ENCODE measurements around the gene LRRK1. TPM values are rescaled to one million over a fixed set of nuclear protein-coding genes. Genes with fewer than 3 reads are reported as not detected.

LRRK1 gene
- total and polyA plus RNA-seq, 2 of the 13 experiments (the other 11 are each of a cell fraction or from before 2014, with no cell fraction given), result 0.13 to 1.2 TPM

- peaks cover 14% of the 10 kb centered on the region for H3K4me1 ChIP-seq (ENCODE audit: insufficient read depth, low read length)
Measured at GRCh38 chr15:100988857-100989256, 69.7 kb downstream of the LRRK1 start.

GRCh38 chr15:100994597-100995446, 75.7 kb downstream of the LRRK1 start:
- H2AFZ ChIP-seq (ENCODE audit: low read length), result no peak overlapping the region
- no peak overlapping the region for H3K4me2 ChIP-seq (ENCODE audit: low read depth, low read length)
- H3K27ac ChIP-seq (ENCODE audit: extremely low read length, insufficient read depth, low read length), result no peak overlapping the region
- 12% methylated on average over 11 of the region's 17 CpGs for WGBS (ENCODE audit: low lambda C conversion rate)
- FAIRE-seq (no peak), ATAC-seq (no peak), DNase-seq (ENCODE audit: low spot score) (no peak)
- no TSS peak for BruUV-seq (replicated peaks)
- H3K9me3 ChIP-seq (ENCODE audit: low read length), result no peaks in the 10 kb centered on the region
- H3K9ac ChIP-seq (ENCODE audit: insufficient read depth, low read depth, low read length), result no peak overlapping the region
- H3K4me1 ChIP-seq (ENCODE audit: insufficient read depth, low read length), result no peaks in the 10 kb centered on the region
- ChIA-PET POLR2A (no interaction called here), CTCF (ENCODE audit: low intra/inter-chr PET ratio, low total read pairs) (no interaction called here)
- no peaks in the 10 kb centered on the region for H3K36me3 ChIP-seq (replicated peaks in 1 of 2; ENCODE audit: control insufficient read depth in 1 of 2, insufficient read depth in 2 of 2, low read length in 2 of 2)
- H4K20me1 ChIP-seq (ENCODE audit: insufficient read depth, low read length), result no peaks in the 10 kb centered on the region
- H3K79me2 ChIP-seq (ENCODE audit: insufficient read depth, low read length), result no peaks in the 10 kb centered on the region
- no peak overlapping the region for H3K4me3 ChIP-seq (replicated peaks in 1 of 3; ENCODE audit: insufficient read depth in 1 of 3, low read depth in 2 of 3, low read length in 3 of 3)
- H3K27me3 ChIP-seq (ENCODE audit: control insufficient read depth in 1 of 2, insufficient read depth in 2 of 2, low read length in 2 of 2), result peaks cover 5 to 23% of the 10 kb centered on the region in 2 experiments; a peak in 4 of 5 replicates
- intact Hi-C loops (cut with micrococcal nuclease; ENCODE audit: unreplicated experiment), result no loop called here
- in situ Hi-C loops (cut with HindIII; ENCODE audit: extremely low pct_ligation_motif_present, low pct_unique_long_range_greater_than_20kb), result no loop called here
- TF ChIP-seq ZNF770 (CRISPR knock-in tag; IDR thresholded peaks at IDR 0.05), result no peak
- TF ChIP-seq ZNF263 (CRISPR knock-in tag; IDR thresholded peaks at IDR 0.05), result no peak
- TF ChIP-seq ZBTB26 (CRISPR knock-in tag; IDR thresholded peaks at IDR 0.05; ENCODE audit: borderline replicate concordance), result no peak
- no peak for TF ChIP-seq BRCA1 (CRISPR knock-in tag; IDR thresholded peaks at IDR 0.05)
- TF ChIP-seq TP53 (CRISPR knock-in tag; conservative IDR thresholded peaks at IDR 0.05), result no peak
- TF ChIP-seq ZNF451 (CRISPR knock-in tag; IDR thresholded peaks at IDR 0.05), result no peak

More at GRCh38 chr15:100988857-100989256, 69.7 kb downstream of the LRRK1 start:
- Histone ChIP-seq H4K20me1 (ENCODE audit: insufficient read depth, low read length) (no peaks in the 10 kb centered on the region), H3K9me3 (ENCODE audit: low read length) (no peaks in the 10 kb centered on the region), H3K36me3 (replicated peaks in 1 of 2; ENCODE audit: control insufficient read depth in 1 of 2, insufficient read depth in 2 of 2, low read length in 2 of 2) (no peaks in the 10 kb centered on the region), H3K4me2 (ENCODE audit: low read depth, low read length) (no peak overlapping the region), H3K27me3 (ENCODE audit: control insufficient read depth in 1 of 2, insufficient read depth in 2 of 2, low read length in 2 of 2) (peaks cover 0 to 5% of the 10 kb centered on the region in 2 experiments; a peak in 2 of 5 replicates), H3K79me2 (ENCODE audit: insufficient read depth, low read length) (no peaks in the 10 kb centered on the region), H2AFZ (ENCODE audit: low read length) (no peak overlapping the region), H3K9ac (ENCODE audit: insufficient read depth, low read depth, low read length) (no peak overlapping the region), H3K27ac (ENCODE audit: extremely low read length, insufficient read depth, low read length) (no peak overlapping the region), H3K4me3 (replicated peaks in 1 of 3; ENCODE audit: insufficient read depth in 1 of 3, low read depth in 2 of 3, low read length in 3 of 3) (no peak overlapping the region)
- 47% methylated on average over 3 of the region's 3 CpGs for WGBS (ENCODE audit: low lambda C conversion rate)
- TF ChIP-seq ZNF484 (CRISPR knock-in tag; IDR thresholded peaks at IDR 0.05; ENCODE audit: borderline replicate concordance, low read depth) (no peak), ZNF720 (CRISPR knock-in tag; IDR thresholded peaks at IDR 0.05) (no peak), ELF1 (CRISPR knock-in tag; IDR thresholded peaks at IDR 0.05) (no peak)
- no TSS peak for BruUV-seq (replicated peaks)
- in situ Hi-C loops (cut with HindIII; ENCODE audit: extremely low pct_ligation_motif_present, low pct_unique_long_range_greater_than_20kb) (no loop called here), intact Hi-C loops (cut with micrococcal nuclease; ENCODE audit: unreplicated experiment) (no loop called here)
- DNase-seq (ENCODE audit: low spot score), result no peak
- POLR2A ChIA-PET, result no interaction called here
- no peak for FAIRE-seq
- CTCF ChIA-PET (ENCODE audit: low intra/inter-chr PET ratio, low total read pairs), result no interaction called here
- ATAC-seq, result no peak
